HepG2 (cell line): ENCODE results near the gene TUBB2B. TPM values are rescaled to one million over a fixed set of nuclear protein-coding genes. Genes with fewer than 3 reads are reported as not detected.
A peak's percentile ranks its signal among the peaks of the same experiment; 100 is the strongest.

Experiments
- ARNT2 ChIP-seq: sonication (generic); formaldehyde crosslinking; IDR thresholded peaks from 2 replicates; pipeline ENCODE4 v1.8.0; 2022; ENCODE audit warnings: mild to moderate bottlenecking, low read depth, missing genetic modification reagents, moderate library complexity
- ATF2 ChIP-seq: sonication (generic); formaldehyde crosslinking; IDR thresholded peaks from 2 replicates; pipeline ENCODE4 v1.4.0; 2020; ENCODE audit warnings: missing genetic modification reagents
- KMT2A ChIP-seq: sonication (generic); formaldehyde crosslinking; IDR thresholded peaks from 2 replicates; pipeline ENCODE4 v1.4.0; 2020; ENCODE audit warnings: missing genetic modification reagents
- NFKBIZ ChIP-seq: IDR thresholded peaks from 2 replicates; pipeline ENCODE4 v1.6.1; 2018; ENCODE audit warnings: missing genetic modification reagents, missing compliant biosample characterization
- PRDM4 ChIP-seq: sonication (generic); formaldehyde crosslinking; IDR thresholded peaks from 2 replicates; pipeline ENCODE4 v1.9.0; 2021; ENCODE audit warnings: missing genetic modification reagents, borderline replicate concordance
- RBM22 ChIP-seq: fragments of 200-400 bp; formaldehyde crosslinking; optimal IDR thresholded peaks from 2 replicates; pipeline ENCODE3; 2017; ENCODE audit warnings: mild to moderate bottlenecking, low read length, moderate library complexity
- SRSF4 ChIP-seq: fragments of 200-400 bp; formaldehyde crosslinking; IDR thresholded peaks from one replicate; pipeline ENCODE4 v1.6.1; 2018; ENCODE audit warnings: mild to moderate bottlenecking, low read depth, low read length, moderate library complexity; ENCODE audit not compliant: poor library complexity, severe bottlenecking
- TRIM22 ChIP-seq: fragments of 450-650 bp; IDR thresholded peaks from 2 replicates; pipeline ENCODE4 v1.6.1; 2017
- ZBTB20 ChIP-seq: sonication (generic); formaldehyde crosslinking; IDR thresholded peaks from 2 replicates; pipeline ENCODE4 v1.8.1; 2023; ENCODE audit warnings: missing genetic modification reagents, low read depth, mild to moderate bottlenecking, borderline replicate concordance
- ZBTB34 ChIP-seq: sonication (generic); formaldehyde crosslinking; IDR thresholded peaks from 2 replicates; pipeline ENCODE4 v1.8.0; 2022; ENCODE audit warnings: mild to moderate bottlenecking, missing genetic modification reagents
- ZFYVE20 ChIP-seq: sonication (generic); formaldehyde crosslinking; IDR thresholded peaks from 2 replicates; pipeline ENCODE4 v1.8.0; 2023; ENCODE audit warnings: low read depth, mild to moderate bottlenecking, moderate library complexity, missing genetic modification reagents, borderline replicate concordance
- ZNF232 ChIP-seq: sonication (generic); formaldehyde crosslinking; IDR thresholded peaks from 2 replicates; pipeline ENCODE4 v1.4.0; 2020; ENCODE audit warnings: missing genetic modification reagents, borderline replicate concordance
- ZNF292 ChIP-seq: sonication (generic); formaldehyde crosslinking; IDR thresholded peaks from 2 replicates; pipeline ENCODE4 v1.8.1; 2022; ENCODE audit warnings: mild to moderate bottlenecking, low read depth, missing genetic modification reagents, borderline replicate concordance
- ZNF549 ChIP-seq: sonication (generic); formaldehyde crosslinking; IDR thresholded peaks from 2 replicates; pipeline ENCODE4 v1.5.0; 2020; ENCODE audit warnings: missing genetic modification reagents
- ZNF598 ChIP-seq: sonication (generic); formaldehyde crosslinking; IDR thresholded peaks from 2 replicates; pipeline ENCODE4 v1.5.1; 2020; ENCODE audit warnings: mild to moderate bottlenecking, missing genetic modification reagents, borderline replicate concordance
- ZNF652 ChIP-seq: IDR thresholded peaks from 2 replicates; pipeline ENCODE4 v1.6.1; 2016; ENCODE audit warnings: low read depth, borderline replicate concordance
- ZNF672 ChIP-seq: sonication (generic); formaldehyde crosslinking; IDR thresholded peaks from 2 replicates; pipeline ENCODE4 v1.8.1; 2022; ENCODE audit warnings: missing genetic modification reagents
- ZNF788 ChIP-seq: sonication (generic); formaldehyde crosslinking; IDR thresholded peaks from 2 replicates; pipeline ENCODE4 v1.5.0; 2020; ENCODE audit warnings: mild to moderate bottlenecking, missing genetic modification reagents, borderline replicate concordance
- polyA plus RNA-seq, 8 experiments: library from polyadenylated mRNA; depleted of rRNA in 3 of 8; stranded (reverse) in 7 of 8; unstranded in 1 of 8; fragments of >200 nt; fragmentation: Illumina TruSeq in 4 of 8; extraction: Trizol in 4 of 8; gene quantifications; 2 replicates each; pipeline versions ENCODE4 v1.2.1 to v1.2.3, GENCODE V29; 2011 to 2016; ENCODE audit warnings: low read depth in 4 of 8, missing spikeins in 1 of 8, mixed read lengths in 1 of 8; ENCODE audit not compliant: insufficient read depth in 1 of 8
- total RNA-seq, 5 experiments: library from RNA; depleted of rRNA; stranded (reverse); fragments of >200 nt; fragmentation: Illumina TruSeq; extraction: Trizol; gene quantifications; 2 replicates each; pipeline ENCODE4 v1.2.3, GENCODE V29; 2016; ENCODE audit warnings: low read depth in 1 of 5
- TF ChIP-seq, protein P1 (sequence below): sonication (generic); formaldehyde crosslinking; IDR thresholded peaks from 2 replicates; pipeline ENCODE4 v1.4.0; 2020; ENCODE audit warnings: mild to moderate bottlenecking, missing genetic modification reagents

Gene TUBB2B
- total and polyA plus RNA-seq, 2 of the 13 experiments (the other 11 are each of a cell fraction or from before 2014, with no cell fraction given): 10.3 to 23.6 TPM

- TF ChIP-seq, protein P1, sequence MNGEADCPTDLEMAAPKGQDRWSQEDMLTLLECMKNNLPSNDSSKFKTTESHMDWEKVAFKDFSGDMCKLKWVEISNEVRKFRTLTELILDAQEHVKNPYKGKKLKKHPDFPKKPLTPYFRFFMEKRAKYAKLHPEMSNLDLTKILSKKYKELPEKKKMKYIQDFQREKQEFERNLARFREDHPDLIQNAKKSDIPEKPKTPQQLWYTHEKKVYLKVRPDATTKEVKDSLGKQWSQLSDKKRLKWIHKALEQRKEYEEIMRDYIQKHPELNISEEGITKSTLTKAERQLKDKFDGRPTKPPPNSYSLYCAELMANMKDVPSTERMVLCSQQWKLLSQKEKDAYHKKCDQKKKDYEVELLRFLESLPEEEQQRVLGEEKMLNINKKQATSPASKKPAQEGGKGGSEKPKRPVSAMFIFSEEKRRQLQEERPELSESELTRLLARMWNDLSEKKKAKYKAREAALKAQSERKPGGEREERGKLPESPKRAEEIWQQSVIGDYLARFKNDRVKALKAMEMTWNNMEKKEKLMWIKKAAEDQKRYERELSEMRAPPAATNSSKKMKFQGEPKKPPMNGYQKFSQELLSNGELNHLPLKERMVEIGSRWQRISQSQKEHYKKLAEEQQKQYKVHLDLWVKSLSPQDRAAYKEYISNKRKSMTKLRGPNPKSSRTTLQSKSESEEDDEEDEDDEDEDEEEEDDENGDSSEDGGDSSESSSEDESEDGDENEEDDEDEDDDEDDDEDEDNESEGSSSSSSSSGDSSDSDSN (CRISPR knock-in tag): 0 out of 2 replicates have a peak, but pooled peaks have one; percentile 4
- no peak for TF ChIP-seq PRDM4
- no peak for TF ChIP-seq ZNF788
- no peak for TF ChIP-seq ZFYVE20 (CRISPR knock-in tag)
- TF ChIP-seq ZNF549: no peak
- no peak for TF ChIP-seq ZNF652 (CRISPR knock-in tag)
- no peak for TF ChIP-seq ZBTB34
- TF ChIP-seq ATF2 (CRISPR knock-in tag): no peak
- no peak for TF ChIP-seq KMT2A (CRISPR knock-in tag)
- no peak for TF ChIP-seq RBM22
- TF ChIP-seq ZNF672 (CRISPR knock-in tag): no peak
- peak; percentile 34; the same call in 1 of the 2 replicates for TF ChIP-seq ZBTB20 (CRISPR knock-in tag)
- TF ChIP-seq ARNT2 (CRISPR knock-in tag): peak; percentile 82; the same call in 1 of the 2 replicates
- TF ChIP-seq ZNF232 (CRISPR knock-in tag): 0 out of 2 replicates have a peak, but pooled peaks have one; percentile 23
- TF ChIP-seq ZNF292 (CRISPR knock-in tag): no peak
- no peak for TF ChIP-seq NFKBIZ
- no peak for TF ChIP-seq ZNF598 (CRISPR knock-in tag)
- TF ChIP-seq TRIM22: no peak
- no peak for TF ChIP-seq SRSF4
Measured at GRCh38 chr6:3226481-3227362, 731 bp downstream of the TUBB2B start (continued).
